Neutrophil (primary cell): ENCODE measurements around the gene MFAP3L.

ENCODE experiments used
- H3K27ac ChIP-seq: fragments of 200-600 bp; sonication (generic); 2 replicates; pipeline ENCODE4 v1.5.1; 2016; ENCODE audit warnings: mild to moderate bottlenecking, moderate library complexity
- H3K27me3 ChIP-seq: fragments of 200-600 bp; sonication (generic); 2 replicates; pipeline ENCODE4 v1.6.0; 2016; ENCODE audit warnings: mild to moderate bottlenecking
- H3K36me3 ChIP-seq: fragments of 200-600 bp; sonication (generic); 2 replicates; pipeline ENCODE4 v1.5.1; 2017
- H3K4me1 ChIP-seq, 2 experiments: fragments of 200-600 bp in 1 of 2; sonication (generic) in 1 of 2; 1 replicate in 1 of 2; 2 replicates in 1 of 2; pipeline versions ENCODE4 v1.5.1 to v1.6.1; 2013 to 2016; ENCODE audit warnings: low read depth in 1 of 2, low read length in 1 of 2, mild to moderate bottlenecking in 1 of 2, moderate library complexity in 1 of 2; ENCODE audit not compliant: control insufficient read depth in 1 of 2, insufficient read depth in 1 of 2
- H3K4me3 ChIP-seq, 2 experiments: fragments of 200-600 bp in 1 of 2; sonication (generic) in 1 of 2; 1 replicate in 1 of 2; 2 replicates in 1 of 2; pipeline ENCODE4 v1.5.1; 2013 to 2016; ENCODE audit warnings: low read depth in 1 of 2, low read length in 1 of 2, mild to moderate bottlenecking in 1 of 2, moderate library complexity in 1 of 2
- H3K9me3 ChIP-seq: fragments of 200-600 bp; sonication (generic); 2 replicates; pipeline ENCODE4 v1.5.1; 2016
- TF ChIP-seq, protein P1 (sequence below): fragments of 200-600 bp; sonication (generic); IDR thresholded peaks from 2 replicates; pipeline ENCODE4 v1.5.1; 2016; ENCODE audit warnings: antibody characterized with exemption

The MFAP3L gene

DNA sequence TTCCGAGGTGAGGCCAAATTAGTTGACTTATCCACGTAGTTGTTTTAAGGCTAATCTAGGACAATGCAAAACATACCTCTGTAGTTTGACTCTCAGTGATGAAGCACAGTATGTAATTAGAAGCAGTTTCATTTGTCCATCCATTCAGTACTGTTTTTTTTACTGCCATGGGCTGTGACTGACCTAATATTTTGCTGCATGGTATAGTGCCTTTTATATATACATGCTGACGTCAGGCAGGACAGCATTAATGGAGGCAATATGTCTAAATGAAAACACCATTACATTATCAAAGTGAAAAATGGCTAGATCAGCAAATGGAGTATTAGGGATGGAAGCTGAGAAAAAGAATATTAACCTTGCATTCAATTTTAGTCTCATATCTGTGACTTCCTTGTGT is 66.9 kb downstream of the MFAP3L start:
- no peak overlapping the region for H3K27ac ChIP-seq
- no peaks in the 10 kb centered on the region for H3K9me3 ChIP-seq
- H3K27me3 ChIP-seq, result peaks cover 5% of the 10 kb centered on the region
- no peaks in the 10 kb centered on the region for H3K4me1 ChIP-seq
- TF ChIP-seq, protein P1, sequence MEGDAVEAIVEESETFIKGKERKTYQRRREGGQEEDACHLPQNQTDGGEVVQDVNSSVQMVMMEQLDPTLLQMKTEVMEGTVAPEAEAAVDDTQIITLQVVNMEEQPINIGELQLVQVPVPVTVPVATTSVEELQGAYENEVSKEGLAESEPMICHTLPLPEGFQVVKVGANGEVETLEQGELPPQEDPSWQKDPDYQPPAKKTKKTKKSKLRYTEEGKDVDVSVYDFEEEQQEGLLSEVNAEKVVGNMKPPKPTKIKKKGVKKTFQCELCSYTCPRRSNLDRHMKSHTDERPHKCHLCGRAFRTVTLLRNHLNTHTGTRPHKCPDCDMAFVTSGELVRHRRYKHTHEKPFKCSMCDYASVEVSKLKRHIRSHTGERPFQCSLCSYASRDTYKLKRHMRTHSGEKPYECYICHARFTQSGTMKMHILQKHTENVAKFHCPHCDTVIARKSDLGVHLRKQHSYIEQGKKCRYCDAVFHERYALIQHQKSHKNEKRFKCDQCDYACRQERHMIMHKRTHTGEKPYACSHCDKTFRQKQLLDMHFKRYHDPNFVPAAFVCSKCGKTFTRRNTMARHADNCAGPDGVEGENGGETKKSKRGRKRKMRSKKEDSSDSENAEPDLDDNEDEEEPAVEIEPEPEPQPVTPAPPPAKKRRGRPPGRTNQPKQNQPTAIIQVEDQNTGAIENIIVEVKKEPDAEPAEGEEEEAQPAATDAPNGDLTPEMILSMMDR, result no peak
- no peak overlapping the region for H3K4me3 ChIP-seq
- H3K36me3 ChIP-seq, result no peaks in the 10 kb centered on the region

DNA sequence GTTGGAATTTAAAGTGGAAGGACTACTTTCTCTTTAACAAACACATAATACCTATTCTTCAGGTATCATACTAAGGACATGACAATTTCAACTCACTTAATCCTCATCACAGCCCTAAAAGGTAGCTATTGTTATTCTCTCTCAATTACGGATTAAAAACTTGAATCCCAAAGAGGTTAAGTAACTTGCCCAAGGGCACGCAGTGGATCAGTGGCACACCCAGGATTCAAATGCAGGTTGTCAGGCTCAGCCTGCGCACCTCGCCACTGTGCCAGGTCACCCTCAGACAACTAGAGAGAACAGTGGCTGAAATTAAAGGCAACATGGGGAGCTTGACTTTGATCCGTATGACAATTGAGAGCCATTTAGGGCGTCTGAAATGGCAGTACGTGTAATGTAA is 67.6 kb downstream of the MFAP3L start:
- Histone ChIP-seq H3K36me3 (no peaks in the 10 kb centered on the region), H3K9me3 (no peaks in the 10 kb centered on the region), H3K4me3 (no peak overlapping the region), H3K27me3 (peaks cover 5% of the 10 kb centered on the region), H3K27ac (no peak overlapping the region), H3K4me1 (no peaks in the 10 kb centered on the region)
- TF ChIP-seq, protein P1, result no peak

DNA sequence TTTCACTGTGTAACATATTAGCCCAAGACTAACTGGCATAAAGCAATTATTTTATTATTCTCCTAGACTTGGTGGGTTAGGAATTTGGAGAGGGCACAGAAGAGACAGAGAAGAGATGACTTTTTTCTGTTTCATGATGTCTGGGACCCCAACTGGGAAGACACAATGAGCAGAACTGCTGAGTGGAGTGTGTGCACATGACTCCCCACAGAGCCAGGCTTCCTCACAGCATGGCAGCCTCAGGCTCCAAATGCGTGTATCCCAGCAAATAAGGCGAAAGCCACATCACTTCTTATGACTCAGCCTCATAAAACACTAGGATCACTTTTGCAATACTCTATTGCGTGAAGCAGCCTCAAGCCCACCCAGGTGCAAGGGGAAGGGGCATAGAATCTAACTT is 68.4 kb downstream of the MFAP3L start:
- no peaks in the 10 kb centered on the region for H3K4me1 ChIP-seq
- no peaks in the 10 kb centered on the region for H3K9me3 ChIP-seq
- TF ChIP-seq, protein P1, result no peak
- no peaks in the 10 kb centered on the region for H3K36me3 ChIP-seq
- no peak overlapping the region for H3K27ac ChIP-seq
- peaks cover 6% of the 10 kb centered on the region for H3K27me3 ChIP-seq
- H3K4me3 ChIP-seq, result no peak overlapping the region

DNA sequence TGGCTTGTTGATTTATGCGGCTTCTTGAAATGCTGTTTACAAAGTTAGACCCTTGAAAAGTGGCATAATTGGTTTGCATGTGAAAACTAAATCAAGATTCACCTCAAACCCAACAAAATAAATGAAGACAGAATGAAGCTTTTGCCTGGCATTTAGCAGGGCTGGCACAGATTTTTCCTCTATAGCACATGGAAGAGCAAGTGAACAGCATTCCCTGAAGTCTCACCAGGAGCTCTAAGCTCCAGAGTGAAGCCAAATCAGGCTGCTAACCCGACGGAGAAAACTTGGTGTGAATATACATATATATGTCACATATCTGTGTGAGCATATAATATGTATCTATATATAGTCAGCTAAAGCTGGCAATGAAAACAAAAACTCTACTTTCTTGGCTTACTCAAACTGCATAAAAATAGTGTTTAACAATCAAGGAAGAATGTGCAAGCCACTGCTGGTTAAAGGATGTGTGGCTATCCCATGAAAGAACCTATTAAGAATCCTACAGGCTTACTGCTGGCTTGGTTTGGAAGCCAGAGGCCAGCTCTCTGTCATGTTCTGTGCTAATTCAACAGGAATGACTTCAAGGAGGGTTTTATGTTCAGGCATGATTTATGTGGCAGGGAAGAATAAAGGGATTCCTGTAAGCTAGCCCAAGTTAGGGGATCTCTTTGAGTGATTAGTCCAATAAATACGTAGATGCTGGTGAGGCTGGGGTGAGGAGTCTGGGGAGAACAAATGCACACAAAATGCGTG is 69.9 kb downstream of the MFAP3L start:
- no peak overlapping the region for H3K4me3 ChIP-seq
- no peak overlapping the region for H3K27ac ChIP-seq
- peaks cover 15% of the 10 kb centered on the region for H3K27me3 ChIP-seq
- H3K36me3 ChIP-seq, result no peaks in the 10 kb centered on the region
- no peaks in the 10 kb centered on the region for H3K4me1 ChIP-seq
- H3K9me3 ChIP-seq, result no peaks in the 10 kb centered on the region
- TF ChIP-seq, protein P1, result no peak

DNA sequence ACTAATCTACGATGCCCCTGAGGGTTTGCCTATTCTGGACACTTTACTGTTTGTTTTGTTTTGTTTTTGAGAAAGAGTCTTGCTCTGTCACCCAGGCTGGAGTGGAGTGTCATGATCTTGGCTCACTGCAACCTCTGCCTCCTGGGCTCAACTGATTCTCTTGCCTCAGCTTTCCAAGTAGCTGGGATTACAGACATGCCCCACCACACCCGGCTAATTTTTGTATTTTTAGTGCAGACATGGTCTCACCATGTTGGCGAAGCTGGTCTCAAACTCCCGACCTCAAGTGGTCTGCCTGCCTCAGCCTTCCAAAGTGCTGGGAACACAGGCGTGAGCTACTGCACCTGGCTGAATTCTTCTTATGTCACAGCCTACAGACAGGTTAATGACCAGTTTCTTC is 70.7 kb downstream of the MFAP3L start:
- Histone ChIP-seq H3K27ac (no peak overlapping the region), H3K9me3 (no peaks in the 10 kb centered on the region), H3K36me3 (no peaks in the 10 kb centered on the region), H3K27me3 (peaks cover 17% of the 10 kb centered on the region), H3K4me3 (no peak overlapping the region), H3K4me1 (no peaks in the 10 kb centered on the region)
- TF ChIP-seq, protein P1, result no peak
